GM18870 (cell line): Measurements from ENCODE around the gene LYSMD2.

Source experiments
- ATAC-seq: cut with Tn5 transposase; IDR thresholded peaks from one replicate; pipeline ENCODE4 v1.9.1; 2021; ENCODE audit warnings: moderate library complexity; ENCODE audit not compliant: unreplicated experiment

The LYSMD2 gene

GRCh38 chr15:51752888-51753287, 15.4 kb upstream of the LYSMD2 start:
- no peak for ATAC-seq

- no peak for ATAC-seq
These were observed 14.5 kb upstream of the LYSMD2 start for GRCh38 chr15:51751697-51752683.

GRCh38 chr15:51750792-51751696, 13.6 kb upstream of the LYSMD2 start, which contains the start of gene TMOD2:
TSS of gene TMOD2 (plus strand) at chr15:51751597. CDS start at chr15:51766442, 14,845 bp downstream.
- no peak for ATAC-seq

- no peak for ATAC-seq
These were observed 12.7 kb upstream of the LYSMD2 start for GRCh38 chr15:51750186-51750585.

GRCh38 chr15:51749307-51749706, 11.9 kb upstream of the LYSMD2 start:
- ATAC-seq, result no peak

GRCh38 chr15:51739061-51739712, 1.7 kb upstream of the LYSMD2 start:
- no peak for ATAC-seq

GRCh38 chr15:51738553-51738952, 1.1 kb upstream of the LYSMD2 start:
- no peak for ATAC-seq

GRCh38 chr15:51736751-51737521, 519 bp downstream of the LYSMD2 start:
- ATAC-seq, result no peak

- ATAC-seq, result peak; percentile 32
These were observed 1.4 kb downstream of the LYSMD2 start for GRCh38 chr15:51736069-51736468.

GRCh38 chr15:51735228-51736010, 2.0 kb downstream of the LYSMD2 start:
- no peak for ATAC-seq

- no peak for ATAC-seq
These were observed 4.8 kb downstream of the LYSMD2 start for GRCh38 chr15:51732646-51733045.

- peak; percentile 64 for ATAC-seq
These were observed 5.7 kb downstream of the LYSMD2 start for GRCh38 chr15:51731549-51732267.

- ATAC-seq, result no peak
These were observed 10.1 kb downstream of the LYSMD2 start for GRCh38 chr15:51727141-51727897.

- peak; percentile 81 for ATAC-seq
These were observed 11.0 kb downstream of the LYSMD2 start for GRCh38 chr15:51726302-51727073.

GRCh38 chr15:51724673-51725072, 12.8 kb downstream of the LYSMD2 start:
- ATAC-seq, result no peak

GRCh38 chr15:51724199-51724598, 13.3 kb downstream of the LYSMD2 start:
- no peak for ATAC-seq
